HG03457 (cell line): ENCODE data around the gene HDGFL1.

Experiments used
- ATAC-seq: cut with Tn5 transposase; IDR thresholded peaks from one replicate; pipeline ENCODE4 v1.9.1; 2021; ENCODE audit warnings: moderate number of reproducible peaks; ENCODE audit not compliant: unreplicated experiment

The HDGFL1 gene

GRCh38 chr6:22589118-22589517, 19.8 kb downstream of the HDGFL1 start:
- ATAC-seq, result no peak

- ATAC-seq, result no peak
These were observed 21.1 kb downstream of the HDGFL1 start for GRCh38 chr6:22590423-22590822.

GRCh38 chr6:22593895-22594294, 24.5 kb downstream of the HDGFL1 start:
- no peak for ATAC-seq

GRCh38 chr6:22596011-22596410, 26.6 kb downstream of the HDGFL1 start:
- ATAC-seq, result no peak

GRCh38 chr6:22598339-22598738, 29.0 kb downstream of the HDGFL1 start:
- no peak for ATAC-seq

GRCh38 chr6:22600059-22600458, 30.7 kb downstream of the HDGFL1 start:
- ATAC-seq, result no peak

GRCh38 chr6:22601984-22602383, 32.6 kb downstream of the HDGFL1 start:
- ATAC-seq, result no peak

- ATAC-seq, result no peak
These were observed 36.4 kb downstream of the HDGFL1 start for GRCh38 chr6:22605736-22606135.

GRCh38 chr6:22610127-22610526, 40.8 kb downstream of the HDGFL1 start:
- no peak for ATAC-seq

GRCh38 chr6:22612236-22612635, 42.9 kb downstream of the HDGFL1 start:
- ATAC-seq, result no peak

GRCh38 chr6:22613051-22613450, 43.7 kb downstream of the HDGFL1 start:
- no peak for ATAC-seq

- ATAC-seq, result no peak
These were observed 44.3 kb downstream of the HDGFL1 start for GRCh38 chr6:22613695-22614094.

GRCh38 chr6:22614547-22614946, 45.2 kb downstream of the HDGFL1 start:
- no peak for ATAC-seq

GRCh38 chr6:22621028-22621427, 51.7 kb downstream of the HDGFL1 start:
- no peak for ATAC-seq
